ENCODE data around the gene NR2E3. TPM values are rescaled to one million over a fixed set of nuclear protein-coding genes. Genes with fewer than 3 reads are reported as not detected.

NR2E3 gene
- total and polyA plus RNA-seq, 2 experiments from 2014 or later: 0.65 TPM; not detected in 1

DNA sequence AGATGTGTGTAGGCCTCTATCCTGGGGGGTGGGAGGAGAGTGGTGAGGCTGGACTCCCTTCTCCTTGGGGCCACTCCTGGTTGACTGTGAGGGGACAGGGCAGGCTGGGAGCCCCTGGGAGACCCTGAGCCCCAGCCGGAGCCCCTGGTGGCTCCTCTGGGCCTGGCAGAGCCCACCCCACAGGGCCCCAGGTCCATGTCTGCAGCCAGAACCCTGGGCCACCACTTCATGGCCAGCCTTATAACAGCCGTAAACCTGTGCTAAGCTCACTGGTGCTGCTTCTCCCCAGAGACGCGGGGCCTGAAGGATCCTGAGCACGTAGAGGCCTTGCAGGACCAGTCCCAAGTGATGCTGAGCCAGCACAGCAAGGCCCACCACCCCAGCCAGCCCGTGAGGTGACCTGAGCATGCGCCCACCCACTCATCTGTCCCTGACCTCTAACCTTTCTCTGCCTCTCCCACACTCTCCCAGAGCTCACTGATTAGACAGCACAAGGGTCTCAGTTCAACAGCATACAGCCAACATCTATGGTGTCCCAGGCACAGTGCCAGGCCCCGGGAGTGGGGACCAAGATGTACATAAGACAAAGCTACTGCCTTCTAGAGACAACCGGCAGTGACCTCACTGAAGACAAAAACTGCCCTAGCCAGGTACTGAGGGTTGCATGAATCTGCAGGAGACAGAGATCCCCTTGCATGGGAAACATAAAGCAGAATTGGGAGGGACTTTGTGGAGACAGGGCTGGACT lies 3.5 kb downstream of the NR2E3 start:
- in situ Hi-C loops (cut with MboI): no loop called here
- Histone ChIP-seq H3K27ac (no peak overlapping the region), H3K27me3 (replicated peaks; ENCODE audit: insufficient read depth) (no peaks in the 10 kb centered on the region), H3K4me3 (no peak overlapping the region), H3K79me2 (ENCODE audit: insufficient read depth) (no peaks in the 10 kb centered on the region), H3K4me2 (ENCODE audit: unreplicated experiment) (no peak overlapping the region), H3K4me1 (ENCODE audit: insufficient read depth) (no peaks in the 10 kb centered on the region), H3K9ac (no peak overlapping the region), H3K9me3 (ENCODE audit: low read depth) (no peaks in the 10 kb centered on the region), H3F3A (ENCODE audit: insufficient read depth) (no peaks in the 10 kb centered on the region), H4K20me1 (ENCODE audit: insufficient read depth) (no peaks in the 10 kb centered on the region), H2AFZ (no peak overlapping the region), H3K9me2 (ENCODE audit: insufficient read depth) (no peaks in the 10 kb centered on the region), H3K36me3 (ENCODE audit: low read depth) (no peaks in the 10 kb centered on the region)
- no peak for DNase-seq
- TF ChIP-seq EZH2phosphoT487 (IDR thresholded peaks at IDR 0.05; ENCODE audit: insufficient read depth, low read depth) (no peak), EZH2 (IDR thresholded peaks at IDR 0.05; ENCODE audit: insufficient read depth, poor library complexity, severe bottlenecking) (no peak)
- 88 to 93% methylated on average over 7 to 9 of the region's 9 CpGs for WGBS, 2 experiments (ENCODE audit: low coverage in 1 of 2, low lambda C conversion rate in 2 of 2, missing lambda C conversion rate in 2 of 2)

DNA sequence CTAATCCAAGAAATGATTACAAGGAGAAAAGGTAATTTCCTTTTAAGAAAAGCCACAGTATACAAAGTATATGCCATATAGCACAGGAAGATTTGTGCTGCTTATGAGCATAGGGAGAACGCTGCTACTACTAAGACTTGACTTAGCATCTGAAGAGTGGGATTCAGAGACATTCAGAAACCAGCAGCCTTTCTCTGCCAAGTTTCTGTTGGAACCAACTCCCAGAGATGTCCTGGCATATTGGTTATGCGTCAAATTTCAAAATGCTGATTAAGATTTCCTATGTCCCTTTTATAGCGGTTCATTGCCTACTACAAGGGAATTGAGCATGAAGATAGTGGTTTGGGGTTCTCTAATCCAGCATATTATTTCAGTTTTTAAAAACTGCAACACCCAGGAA lies 4.9 kb downstream of the NR2E3 start:
- in situ Hi-C loops (cut with MboI): no loop called here

DNA sequence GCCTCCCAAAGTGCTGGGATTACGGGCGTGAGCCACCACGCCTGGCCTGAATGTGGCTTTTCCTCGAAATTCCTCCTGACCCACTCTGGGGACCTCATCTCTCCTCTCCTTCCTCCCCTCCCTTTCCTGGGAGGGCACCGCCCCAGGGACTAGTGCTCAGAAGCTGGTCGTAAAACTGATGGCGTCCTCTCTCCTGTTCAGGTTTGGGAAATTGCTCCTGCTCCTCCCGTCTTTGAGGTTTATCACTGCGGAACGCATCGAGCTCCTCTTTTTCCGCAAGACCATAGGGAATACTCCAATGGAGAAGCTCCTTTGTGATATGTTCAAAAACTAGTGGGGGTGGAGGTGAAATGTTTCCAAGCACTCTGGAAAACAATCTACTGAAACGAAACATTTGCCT lies 7.0 kb downstream of the NR2E3 start:
- no peak overlapping the region for H2AFZ ChIP-seq
- H3K4me3 ChIP-seq: no peak overlapping the region
- H3K9ac ChIP-seq: no peak overlapping the region
- no peaks in the 10 kb centered on the region for H3K9me2 ChIP-seq (ENCODE audit: insufficient read depth)
- H3K9me3 ChIP-seq (ENCODE audit: low read depth): no peaks in the 10 kb centered on the region
- peaks cover 8% of the 10 kb centered on the region for H3K36me3 ChIP-seq (ENCODE audit: low read depth)
- H4K20me1 ChIP-seq (ENCODE audit: insufficient read depth): no peaks in the 10 kb centered on the region
- no peak overlapping the region for H3K4me2 ChIP-seq (ENCODE audit: unreplicated experiment)
- 96 to 98% methylated on average over 12 to 13 of the region's 13 CpGs for WGBS, 2 experiments (ENCODE audit: low coverage in 1 of 2, low lambda C conversion rate in 2 of 2, missing lambda C conversion rate in 2 of 2)
- DNase-seq: no peak
- TF ChIP-seq EZH2 (IDR thresholded peaks at IDR 0.05; ENCODE audit: insufficient read depth, poor library complexity, severe bottlenecking): no peak
- H3F3A ChIP-seq (ENCODE audit: insufficient read depth): no peaks in the 10 kb centered on the region
- no peaks in the 10 kb centered on the region for H3K4me1 ChIP-seq (ENCODE audit: insufficient read depth)
- no peaks in the 10 kb centered on the region for H3K79me2 ChIP-seq (ENCODE audit: insufficient read depth)
- H3K27ac ChIP-seq: no peak overlapping the region
- in situ Hi-C loops (cut with MboI): no loop called here
- H3K27me3 ChIP-seq (replicated peaks; ENCODE audit: insufficient read depth): no peaks in the 10 kb centered on the region

More for the DNA sequence above, 4.9 kb downstream of the NR2E3 start:
- H2AFZ ChIP-seq: no peak overlapping the region
- H3K79me2 ChIP-seq (ENCODE audit: insufficient read depth): no peaks in the 10 kb centered on the region
- H3K4me3 ChIP-seq: no peak overlapping the region
- WGBS, 2 experiments (ENCODE audit: low coverage in 1 of 2, low lambda C conversion rate in 2 of 2, missing lambda C conversion rate in 2 of 2): 56 to 65% methylated on average over 3 of the region's 3 CpGs
- no peak overlapping the region for H3K9ac ChIP-seq
- H4K20me1 ChIP-seq (ENCODE audit: insufficient read depth): no peaks in the 10 kb centered on the region
- no peaks in the 10 kb centered on the region for H3K4me1 ChIP-seq (ENCODE audit: insufficient read depth)
- H3K9me2 ChIP-seq (ENCODE audit: insufficient read depth): no peaks in the 10 kb centered on the region
- TF ChIP-seq EZH2phosphoT487 (IDR thresholded peaks at IDR 0.05; ENCODE audit: insufficient read depth, low read depth) (no peak), EZH2 (IDR thresholded peaks at IDR 0.05; ENCODE audit: insufficient read depth, poor library complexity, severe bottlenecking) (no peak)
- no peaks in the 10 kb centered on the region for H3K36me3 ChIP-seq (ENCODE audit: low read depth)
- H3F3A ChIP-seq (ENCODE audit: insufficient read depth): no peaks in the 10 kb centered on the region
- no peak overlapping the region for H3K27ac ChIP-seq
- no peaks in the 10 kb centered on the region for H3K27me3 ChIP-seq (replicated peaks; ENCODE audit: insufficient read depth)
- no peaks in the 10 kb centered on the region for H3K9me3 ChIP-seq (ENCODE audit: low read depth)
- DNase-seq: no peak
- H3K4me2 ChIP-seq (ENCODE audit: unreplicated experiment): no peak overlapping the region

DNA sequence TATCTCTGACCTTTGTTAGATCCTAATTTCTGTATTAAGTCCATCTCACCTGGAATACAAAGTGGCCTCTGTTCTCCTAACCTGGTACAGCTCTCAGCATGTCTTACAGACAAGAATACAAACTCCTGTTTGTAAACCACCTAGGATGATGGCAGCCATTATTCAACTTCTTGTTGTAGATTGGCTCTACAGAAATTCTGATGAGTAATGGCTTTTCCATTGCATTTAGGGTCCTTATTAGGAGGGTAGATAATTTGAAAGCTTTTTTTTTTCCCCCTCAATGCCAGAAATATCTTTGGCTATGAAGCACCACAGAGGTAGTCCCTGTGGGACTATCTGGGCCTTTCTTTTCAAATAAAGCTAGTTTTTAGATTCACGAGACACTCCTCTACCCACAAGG lies 9.8 kb downstream of the NR2E3 start:
- H3K4me2 ChIP-seq (ENCODE audit: unreplicated experiment): no peak overlapping the region
- no peak for DNase-seq
- no peaks in the 10 kb centered on the region for H4K20me1 ChIP-seq (ENCODE audit: insufficient read depth)
- H3K9me2 ChIP-seq (ENCODE audit: insufficient read depth): no peaks in the 10 kb centered on the region
- no peak overlapping the region for H2AFZ ChIP-seq
- H3K9me3 ChIP-seq (ENCODE audit: low read depth): no peaks in the 10 kb centered on the region
- no peak overlapping the region for H3K27ac ChIP-seq
- in situ Hi-C loops (cut with MboI): no loop called here
- H3K9ac ChIP-seq: no peak overlapping the region
- peaks cover 34% of the 10 kb centered on the region for H3K36me3 ChIP-seq (ENCODE audit: low read depth)
- H3K4me1 ChIP-seq (ENCODE audit: insufficient read depth): no peaks in the 10 kb centered on the region
- no peak for TF ChIP-seq EZH2 (IDR thresholded peaks at IDR 0.05; ENCODE audit: insufficient read depth, poor library complexity, severe bottlenecking)
- TF ChIP-seq EZH2phosphoT487 (IDR thresholded peaks at IDR 0.05; ENCODE audit: insufficient read depth, low read depth): no peak
- no peaks in the 10 kb centered on the region for H3K79me2 ChIP-seq (ENCODE audit: insufficient read depth)
- 89 to 90% methylated on average over 1 of the region's 1 CpG for WGBS, 2 experiments (ENCODE audit: low coverage in 1 of 2, low lambda C conversion rate in 2 of 2, missing lambda C conversion rate in 2 of 2)
- H3F3A ChIP-seq (ENCODE audit: insufficient read depth): no peaks in the 10 kb centered on the region
- no peaks in the 10 kb centered on the region for H3K27me3 ChIP-seq (replicated peaks; ENCODE audit: insufficient read depth)
- no peak overlapping the region for H3K4me3 ChIP-seq
